NB4 (cell line): ENCODE results near the gene GAPVD1.

Experiments
- CTCF ChIP-seq: IDR thresholded peaks from one replicate; pipeline ENCODE4 v1.5.1; 2012; ENCODE audit warnings: low read depth, low read length
- POLR2A ChIP-seq: IDR thresholded peaks from 2 replicates; pipeline ENCODE4 v1.6.1; 2011; ENCODE audit warnings: mild to moderate bottlenecking; ENCODE audit not compliant: insufficient read length; ENCODE audit errors: extremely low read depth

- no peak for TF ChIP-seq CTCF
- no peak for TF ChIP-seq POLR2A
These were observed 31.5 kb downstream of the GAPVD1 start for GRCh38 chr9:125293134-125293533.
